Activated CD4-positive, alpha-beta T cell treated with anti-CD3 and anti-CD28 coated beads, Interleukin-2, amount 10 ng/mL, durations not matched to agents 7 days and 5 days (primary cell): ENCODE results near the gene EHMT1. TPM values are rescaled to one million over a fixed set of nuclear protein-coding genes. Genes with fewer than 3 reads are reported as not detected.
A peak's percentile ranks its signal among the peaks of the same experiment; 100 is the strongest.

Experiments
- CTCF ChIA-PET: fragments of 350-600 bp; sonication (Branson Sonifier 250); formaldehyde crosslinking; loops from one replicate; lab custom pipeline; 2021; ENCODE audit warnings: antibody characterized with exemption; lab: Charles Lee
- POLR2A ChIA-PET: fragments of 350-600 bp; sonication (Branson Sonifier 250); formaldehyde crosslinking; loops from one replicate; lab custom pipeline; 2021; ENCODE audit warnings: antibody characterized with exemption; lab: Charles Lee
- DNase-seq: peaks from one replicate; pipeline ENCODE4 v3.0.0-alpha.2; 2020
- H3K27ac Mint-ChIP-seq: one replicate; pipeline ENCODE4 v1.8.0; 2021; ENCODE audit warnings: mild to moderate bottlenecking, moderate library complexity, mixed read lengths
- H3K27me3 Mint-ChIP-seq: one replicate; pipeline ENCODE4 v1.8.0; 2021; ENCODE audit warnings: mixed read lengths
- H3K36me3 Mint-ChIP-seq: one replicate; pipeline ENCODE4 v1.8.0; 2021; ENCODE audit warnings: low read depth, mixed read lengths
- H3K4me1 Mint-ChIP-seq: one replicate; pipeline ENCODE4 v1.8.0; 2021; ENCODE audit warnings: mixed read lengths
- H3K4me3 Mint-ChIP-seq: one replicate; pipeline ENCODE4 v1.8.0; 2021; ENCODE audit warnings: mild to moderate bottlenecking, moderate library complexity, mixed read lengths
- H3K9me3 Mint-ChIP-seq: one replicate; pipeline ENCODE4 v1.8.0; 2021; ENCODE audit warnings: mixed read lengths
- total RNA-seq, 2 experiments: library from RNA; stranded (reverse); gene quantifications; one replicate each; pipeline ENCODE4 v1.2.3, GENCODE V29; 2021

Gene EHMT1
- total RNA-seq, 2 experiments from 2014 or later: 100 to 110 TPM

- CTCF ChIA-PET: no interaction called here
- no peak for DNase-seq
- Mint-ChIP-seq H3K27me3 (no peaks in the 10 kb centered on the region), H3K4me3 (no peak overlapping the region), H3K4me1 (peaks cover 33% of the 10 kb centered on the region), H3K36me3 (peaks cover 9% of the 10 kb centered on the region), H3K9me3 (no peaks in the 10 kb centered on the region), H3K27ac (no peak overlapping the region)
- POLR2A ChIA-PET: no interaction called here
These were observed 55.6 kb downstream of the EHMT1 start for GRCh38 chr9:137674307-137674975.

- Mint-ChIP-seq H3K9me3 (no peaks in the 10 kb centered on the region), H3K4me3 (no peak overlapping the region), H3K4me1 (peaks cover 36% of the 10 kb centered on the region), H3K27me3 (no peaks in the 10 kb centered on the region), H3K36me3 (peaks cover 10% of the 10 kb centered on the region), H3K27ac (no peak overlapping the region)
- no peak for DNase-seq
- ChIA-PET POLR2A (no interaction called here), CTCF (interaction anchor here (0.6 to 1.2 kb wide), 2 partner anchors 29 to 1102 kb away, joined by 4 read pairs; no protein-coding TSS in a partner anchor)
These were observed 56.1 kb downstream of the EHMT1 start for GRCh38 chr9:137674976-137675320.

DNA sequence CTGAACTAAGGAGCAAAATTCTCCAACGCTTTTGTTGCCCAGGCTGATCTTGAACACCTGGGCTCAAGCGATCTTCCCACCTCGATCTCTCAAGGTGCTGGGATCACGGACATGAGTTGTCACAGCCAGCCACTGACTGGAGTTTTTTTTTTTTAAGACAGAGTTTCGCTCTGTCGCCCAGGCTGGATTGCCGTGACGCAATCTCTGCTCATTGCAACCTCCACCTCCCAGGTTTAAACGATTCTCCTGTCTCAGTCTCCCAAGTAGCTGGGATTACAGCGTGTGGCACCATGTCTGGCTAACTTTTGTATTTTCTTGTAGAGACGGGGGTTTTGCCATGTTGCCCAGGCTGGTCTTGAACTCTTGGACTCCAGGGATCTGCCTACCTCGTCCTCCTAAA is 58.2 kb downstream of the EHMT1 start:
- Mint-ChIP-seq H3K36me3 (peaks cover 6% of the 10 kb centered on the region), H3K27me3 (no peaks in the 10 kb centered on the region), H3K4me1 (peaks cover 30% of the 10 kb centered on the region), H3K9me3 (no peaks in the 10 kb centered on the region), H3K4me3 (no peak overlapping the region), H3K27ac (no peak overlapping the region)
- no peak for DNase-seq
- ChIA-PET CTCF (interaction anchor here (0.6 kb wide), 2 partner anchors 22 to 95 kb away, joined by 3 read pairs; no protein-coding TSS in a partner anchor), POLR2A (no interaction called here)

- H3K4me3 Mint-ChIP-seq: no peak overlapping the region
- H3K4me1 Mint-ChIP-seq: peaks cover 20% of the 10 kb centered on the region
- H3K9me3 Mint-ChIP-seq: no peaks in the 10 kb centered on the region
- ChIA-PET CTCF (no interaction called here), POLR2A (no interaction called here)
- no peak overlapping the region for H3K27ac Mint-ChIP-seq
- peaks cover 6% of the 10 kb centered on the region for H3K36me3 Mint-ChIP-seq
- DNase-seq: no peak
- no peaks in the 10 kb centered on the region for H3K27me3 Mint-ChIP-seq
These were observed 59.4 kb downstream of the EHMT1 start for GRCh38 chr9:137678202-137678601.

DNA sequence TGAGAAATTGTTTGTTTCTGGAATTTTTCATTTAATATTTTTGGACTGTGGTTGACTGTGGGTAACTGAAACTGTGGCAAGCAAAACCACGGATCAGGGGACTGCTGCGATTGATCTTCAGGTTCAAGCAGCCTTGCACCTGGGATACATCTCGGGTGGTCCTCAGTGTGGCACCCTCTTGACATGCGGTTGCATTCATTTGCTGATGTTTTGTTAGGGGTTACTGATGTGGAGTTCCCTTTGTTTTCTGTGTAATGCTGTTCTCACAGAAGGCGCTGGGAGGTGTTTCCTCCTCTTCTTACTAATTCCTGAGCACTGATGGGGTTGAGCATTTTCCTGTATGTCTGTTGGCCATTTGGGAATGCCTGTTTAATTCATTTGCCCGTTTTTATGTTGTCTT is 60.4 kb downstream of the EHMT1 start:
- Mint-ChIP-seq H3K27ac (no peak overlapping the region), H3K4me3 (no peak overlapping the region), H3K36me3 (peaks cover 6% of the 10 kb centered on the region), H3K27me3 (no peaks in the 10 kb centered on the region), H3K4me1 (peaks cover 18% of the 10 kb centered on the region), H3K9me3 (no peaks in the 10 kb centered on the region)
- CTCF ChIA-PET: interaction anchor here (0.7 kb wide), 1 partner anchor 14 kb away, joined by 3 read pairs; no protein-coding TSS in a partner anchor
- DNase-seq: no peak
- POLR2A ChIA-PET: no interaction called here

- DNase-seq: no peak
- ChIA-PET POLR2A (no interaction called here), CTCF (no interaction called here)
- no peaks in the 10 kb centered on the region for H3K27me3 Mint-ChIP-seq
- H3K36me3 Mint-ChIP-seq: peaks cover 6% of the 10 kb centered on the region
- H3K9me3 Mint-ChIP-seq: no peaks in the 10 kb centered on the region
- peak overlapping the region; percentile 0 for H3K27ac Mint-ChIP-seq
- peaks cover 16% of the 10 kb centered on the region for H3K4me1 Mint-ChIP-seq
- no peak overlapping the region for H3K4me3 Mint-ChIP-seq
These were observed 61.0 kb downstream of the EHMT1 start for GRCh38 chr9:137679695-137680305.

GRCh38 chr9:137680444-137681358 is 61.9 kb downstream of the EHMT1 start:
- Mint-ChIP-seq H3K27me3 (no peaks in the 10 kb centered on the region), H3K9me3 (no peaks in the 10 kb centered on the region), H3K4me1 (peaks cover 14% of the 10 kb centered on the region), H3K4me3 (no peak overlapping the region), H3K27ac (no peak overlapping the region), H3K36me3 (peaks cover 6% of the 10 kb centered on the region)
- CTCF ChIA-PET: interaction anchor here (0.9 kb wide), 1 partner anchor 8 kb away, joined by 3 read pairs; no protein-coding TSS in a partner anchor
- DNase-seq: no peak
- POLR2A ChIA-PET: no interaction called here

GRCh38 chr9:137682428-137683105 is 63.8 kb downstream of the EHMT1 start:
- Mint-ChIP-seq H3K4me1 (peaks cover 14% of the 10 kb centered on the region), H3K9me3 (no peaks in the 10 kb centered on the region), H3K27ac (no peak overlapping the region), H3K4me3 (no peak overlapping the region), H3K27me3 (no peaks in the 10 kb centered on the region), H3K36me3 (peaks cover 8% of the 10 kb centered on the region)
- ChIA-PET POLR2A (no interaction called here), CTCF (interaction anchor here (1.0 kb wide), 1 partner anchor 18 kb away, joined by 3 read pairs; no protein-coding TSS in a partner anchor)
- no peak for DNase-seq

GRCh38 chr9:137683262-137683864 is 64.6 kb downstream of the EHMT1 start:
- Mint-ChIP-seq H3K36me3 (peaks cover 5% of the 10 kb centered on the region), H3K4me1 (peaks cover 10% of the 10 kb centered on the region), H3K27ac (no peak overlapping the region), H3K9me3 (no peaks in the 10 kb centered on the region), H3K27me3 (no peaks in the 10 kb centered on the region), H3K4me3 (no peak overlapping the region)
- ChIA-PET CTCF (interaction anchor here (1.0 kb wide), 1 partner anchor 17 kb away, joined by 3 read pairs; no protein-coding TSS in a partner anchor), POLR2A (no interaction called here)
- no peak for DNase-seq

- DNase-seq: no peak
- CTCF ChIA-PET: no interaction called here
- no peaks in the 10 kb centered on the region for H3K27me3 Mint-ChIP-seq
- H3K4me1 Mint-ChIP-seq: peaks cover 5% of the 10 kb centered on the region
- POLR2A ChIA-PET: no interaction called here
- H3K27ac Mint-ChIP-seq: no peak overlapping the region
- peaks cover 3% of the 10 kb centered on the region for H3K36me3 Mint-ChIP-seq
- H3K9me3 Mint-ChIP-seq: no peaks in the 10 kb centered on the region
- H3K4me3 Mint-ChIP-seq: no peak overlapping the region
These were observed 66.4 kb downstream of the EHMT1 start for GRCh38 chr9:137685035-137685740.

- POLR2A ChIA-PET: no interaction called here
- DNase-seq: no peak
- CTCF ChIA-PET: interaction anchor here (0.6 to 1.1 kb wide), 2 partner anchors 15 to 28 kb away, joined by 3 read pairs; no protein-coding TSS in a partner anchor
- peaks cover 3% of the 10 kb centered on the region for H3K36me3 Mint-ChIP-seq
- H3K4me3 Mint-ChIP-seq: no peak overlapping the region
- no peak overlapping the region for H3K27ac Mint-ChIP-seq
- peaks cover 7% of the 10 kb centered on the region for H3K4me1 Mint-ChIP-seq
- H3K9me3 Mint-ChIP-seq: no peaks in the 10 kb centered on the region
- H3K27me3 Mint-ChIP-seq: no peaks in the 10 kb centered on the region
These were observed 67.1 kb downstream of the EHMT1 start for GRCh38 chr9:137685741-137686420.
